Lung (tissue), 12 donors: ENCODE data around the gene ACP5. TPM values are rescaled to one million over a fixed set of nuclear protein-coding genes. Genes with fewer than 3 reads are reported as not detected.
A peak's percentile ranks its signal among the peaks of the same experiment; 100 is the strongest.

Experiments used
- ATAC-seq: fragments of 200-7000 bp; cut with Tn5 transposase; one replicate; pipeline ENCODE4 v1.9.1; 2020; ENCODE audit warnings: moderate number of reproducible peaks; ENCODE audit not compliant: insufficient read depth, low FRiP score
- DNase-seq, 3 donors: peaks; one replicate each; pipeline ENCODE4 v3.0.0-alpha.2; 2013 to 2017
- H3K27ac ChIP-seq, 2 donors: one replicate each; pipeline ENCODE4 v1.5.1; 2013; ENCODE audit warnings: mild to moderate bottlenecking in 2 of 2, moderate library complexity in 2 of 2, control low read depth in 1 of 2, inconsistent platforms in 1 of 2, low read depth in 1 of 2, low read length in 1 of 2
- H3K27me3 ChIP-seq, 3 donors: one replicate each; pipeline ENCODE4 v1.5.1; 2013; ENCODE audit warnings: low read length in 2 of 3; ENCODE audit not compliant: control insufficient read depth in 3 of 3, insufficient read depth in 3 of 3
- H3K36me3 ChIP-seq, 4 donors: one replicate each; pipeline ENCODE4 v1.5.1; 2013; ENCODE audit warnings: low read length in 4 of 4, mild to moderate bottlenecking in 1 of 4, moderate library complexity in 1 of 4; ENCODE audit not compliant: control insufficient read depth in 4 of 4, insufficient read depth in 4 of 4
- H3K4me1 ChIP-seq, 5 donors: one replicate each; pipeline ENCODE4 v1.5.1; 2013; ENCODE audit warnings: low read length in 5 of 5, mild to moderate bottlenecking in 2 of 5, moderate library complexity in 1 of 5; ENCODE audit not compliant: control insufficient read depth in 5 of 5, insufficient read depth in 5 of 5
- H3K4me3 ChIP-seq: one replicate; pipeline ENCODE4 v1.5.1; 2013; ENCODE audit warnings: mild to moderate bottlenecking, control low read depth, moderate library complexity
- H3K9ac ChIP-seq, 2 donors: one replicate each; pipeline ENCODE4 v1.5.1; 2013; ENCODE audit warnings: low read length in 2 of 2, control low read depth in 1 of 2; ENCODE audit not compliant: insufficient read depth in 1 of 2
- H3K9me3 ChIP-seq, 4 donors: one replicate each; pipeline ENCODE4 v1.5.1; 2013; ENCODE audit warnings: low read length in 3 of 4, mild to moderate bottlenecking in 1 of 4, moderate library complexity in 1 of 4; ENCODE audit not compliant: control insufficient read depth in 4 of 4, insufficient read depth in 3 of 4
- CTCF ChIP-seq: IDR thresholded peaks from 2 replicates; pipeline ENCODE4 v1.5.1; 2012; ENCODE audit warnings: mild to moderate bottlenecking; ENCODE audit errors: control extremely low read depth, extremely low read depth
- WGBS, 2 donors: extraction: QIAGEN DNeasy Blood & Tissue Kit; methylation state at CpG; one replicate each; pipeline ENCODE4 v1.1.7; 2013; 5-methylcytosine and 5-hydroxymethylcytosine counted together
- polyA plus RNA-seq, 2 donors: library from polyadenylated mRNA; stranded (reverse); fragments of 200-250 nt; gene quantifications; one replicate each; pipeline ENCODE4 v1.2.1, GENCODE V29; 2013
- total RNA-seq, 2 donors: library from RNA; depleted of rRNA in 1 of 2; stranded (reverse); fragments of >200 nt in 1 of 2; gene quantifications; one replicate each; pipeline ENCODE4 v1.2.1, GENCODE V29; 2014 to 2021
- donor health status: control.
- donor health status: control.
- donor health status: Bipolar disorder and iron deficiency.
- donor health status: healthy.
- donor health status: DM: yes; HTN: yes; CAD: no.

Gene ACP5
- total and polyA plus RNA-seq, 4 donors: 22.5 to 301 (median 140) TPM

DNA sequence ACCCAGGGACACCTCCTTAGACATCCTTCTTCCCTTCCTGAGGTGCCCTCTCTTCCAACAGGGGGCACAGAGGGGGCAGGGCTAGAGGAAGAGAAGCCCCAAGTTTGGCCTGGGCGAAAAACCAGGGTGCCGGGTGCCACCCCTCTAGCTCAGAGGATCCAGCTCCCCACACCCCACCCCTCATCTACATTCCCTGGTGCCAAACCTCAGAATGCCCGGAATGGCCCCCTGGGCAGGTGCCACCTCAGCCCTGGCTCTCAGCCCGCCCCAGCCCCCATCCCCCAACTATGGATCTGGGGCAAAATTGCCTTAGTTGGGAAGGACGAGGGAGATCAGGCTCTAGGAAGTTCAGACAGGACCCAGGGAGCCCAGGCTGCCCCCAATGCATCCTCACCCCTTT, 36.8 kb downstream of the ACP5 start:
- no peaks in the 10 kb centered on the region for H3K9me3 ChIP-seq
- no peaks in the 10 kb centered on the region for H3K36me3 ChIP-seq
- ATAC-seq (no peak), DNase-seq (no peak)
- peak overlapping the region in 1 of 2 donors; percentile 1 for H3K27ac ChIP-seq
- WGBS, 2 donors: 72 to 76% methylated on average over 5 of the region's 5 CpGs
- H3K9ac ChIP-seq: no peak overlapping the region
- H3K4me1 ChIP-seq: peaks cover 0 to 11% (median 2%) of the 10 kb centered on the region in 5 donors
- no peak for TF ChIP-seq CTCF
- peaks cover 0 to 8% (median 6%) of the 10 kb centered on the region in 3 donors for H3K27me3 ChIP-seq
- H3K4me3 ChIP-seq: no peak overlapping the region

DNA sequence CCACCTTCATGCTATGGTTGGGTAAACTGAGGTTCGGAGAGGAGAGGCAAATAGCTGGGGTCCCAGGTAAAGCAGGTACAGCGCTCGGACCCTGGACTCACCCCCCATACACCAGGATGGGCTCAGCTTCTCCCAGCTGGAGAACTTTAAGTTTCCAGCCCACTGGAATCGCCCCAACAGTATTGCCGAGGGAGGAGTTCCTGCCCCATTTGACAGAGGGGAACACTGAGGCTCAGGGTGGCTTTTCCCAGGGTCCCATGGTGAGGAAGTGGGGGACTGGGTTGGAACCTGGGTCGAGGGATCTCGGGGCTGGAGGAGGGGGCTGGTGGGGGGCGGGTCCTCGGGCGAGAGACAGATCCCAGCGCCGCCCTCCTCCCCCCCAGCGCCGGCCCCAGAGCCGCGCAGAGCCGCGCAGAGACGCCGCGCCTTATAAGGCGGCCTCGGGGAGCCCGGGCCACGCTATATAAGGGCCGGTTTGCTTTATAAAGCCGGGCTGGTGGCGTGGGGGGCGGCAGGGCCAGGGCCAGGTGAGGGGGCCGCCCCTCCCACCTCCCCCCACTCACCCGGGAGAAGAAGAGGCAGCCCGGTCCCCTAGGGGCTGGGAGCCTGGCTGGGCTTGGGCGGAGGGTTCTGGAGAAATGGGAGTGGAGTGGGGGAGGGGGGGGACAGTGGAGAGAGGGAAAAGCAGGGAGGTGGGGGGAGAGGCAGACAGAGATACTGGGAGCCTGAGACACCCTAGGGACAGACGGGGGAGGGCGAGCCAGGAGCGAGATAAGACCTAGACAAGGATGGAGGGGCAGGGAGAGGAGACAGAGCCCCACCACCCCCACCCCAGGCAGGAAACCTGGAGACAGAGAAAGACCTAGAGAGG, 37.7 kb downstream of the ACP5 start:
- H3K4me1 ChIP-seq: peaks cover 0 to 13% (median 4%) of the 10 kb centered on the region in 5 donors
- H3K27me3 ChIP-seq: peaks cover 0 to 8% (median 6%) of the 10 kb centered on the region in 3 donors
- H3K4me3 ChIP-seq: peak overlapping the region; percentile 28
- peak overlapping the region; percentile 44 to 86 for H3K27ac ChIP-seq
- no peaks in the 10 kb centered on the region for H3K9me3 ChIP-seq
- peak in 2 of 3 donors; percentile 26 to 37 for DNase-seq
- 14 to 16% methylated on average over 29 to 36 of the region's 36 CpGs for WGBS, 2 donors
- H3K36me3 ChIP-seq: no peaks in the 10 kb centered on the region
- no peak for ATAC-seq
- peak overlapping the region in 1 of 2 donors; percentile 32 for H3K9ac ChIP-seq
- no peak for TF ChIP-seq CTCF

DNA sequence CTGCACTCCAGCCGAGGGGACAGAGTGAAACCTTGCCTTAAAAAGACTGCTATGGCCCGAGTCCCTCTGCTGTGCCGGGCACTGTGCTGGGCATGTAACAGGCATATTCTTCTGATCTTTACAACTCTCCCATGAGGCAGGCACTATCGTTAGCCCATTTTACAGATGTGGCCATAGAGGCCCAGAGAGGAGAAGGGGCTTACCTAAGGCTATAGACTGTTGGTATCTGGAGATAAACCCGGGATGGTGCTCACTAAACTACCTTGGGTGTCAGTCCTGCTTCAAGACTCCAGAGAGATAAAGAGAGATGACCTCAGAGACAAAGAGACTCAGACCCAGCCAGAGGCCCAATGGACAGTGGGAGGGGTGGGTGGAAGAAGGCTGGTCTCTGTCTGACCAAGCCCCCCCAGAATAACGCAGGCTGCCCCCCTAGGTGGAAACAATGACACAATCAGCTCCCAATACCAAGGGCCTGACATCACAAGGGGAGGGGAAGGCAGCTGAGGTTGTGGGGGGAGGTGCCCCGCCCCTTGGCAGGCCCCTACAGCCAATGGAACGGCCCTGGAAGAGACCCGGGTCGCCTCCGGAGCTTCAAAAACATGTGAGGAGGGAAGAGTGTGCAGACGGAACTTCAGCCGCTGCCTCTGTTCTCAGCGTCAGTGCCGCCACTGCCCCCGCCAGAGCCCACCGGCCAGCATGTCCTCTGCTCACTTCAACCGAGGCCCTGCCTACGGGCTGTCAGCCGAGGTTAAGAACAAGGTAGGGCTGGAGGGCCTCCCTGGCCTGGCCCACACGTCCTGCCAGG, 39.0 kb downstream of the ACP5 start, which contains the start of gene CNN1:
Gene CNN1 (plus strand): TSS at position 620 of the 805 bp plus-strand sequence. CDS start 77 bp downstream, at position 697.
- no peak for TF ChIP-seq CTCF
- Histone ChIP-seq H3K36me3 (no peaks in the 10 kb centered on the region), H3K27ac (peak within 1 kb of the TSS; percentile 44 to 86), H3K9me3 (no peaks in the 10 kb centered on the region), H3K27me3 (peaks cover 0 to 8% (median 6%) of the 10 kb centered on the region in 3 donors), H3K4me3 (peak within 1 kb of the TSS; percentile 28), H3K9ac (peak within 1 kb of the TSS in 1 of 2 donors; percentile 32), H3K4me1 (peaks cover 0 to 13% (median 4%) of the 10 kb centered on the region in 5 donors)
- peak; percentile 69 to 78 (median 71) for DNase-seq
- 21 to 26% methylated on average over 21 of the region's 21 CpGs for WGBS, 2 donors
- no peak for ATAC-seq
